ENCODE measurements around the gene LAMA2. TPM values are rescaled to one million over a fixed set of nuclear protein-coding genes. Genes with fewer than 3 reads are reported as not detected.

Gene LAMA2
- total RNA-seq, 1 experiment from 2014 or later = 8.2 TPM

DNA sequence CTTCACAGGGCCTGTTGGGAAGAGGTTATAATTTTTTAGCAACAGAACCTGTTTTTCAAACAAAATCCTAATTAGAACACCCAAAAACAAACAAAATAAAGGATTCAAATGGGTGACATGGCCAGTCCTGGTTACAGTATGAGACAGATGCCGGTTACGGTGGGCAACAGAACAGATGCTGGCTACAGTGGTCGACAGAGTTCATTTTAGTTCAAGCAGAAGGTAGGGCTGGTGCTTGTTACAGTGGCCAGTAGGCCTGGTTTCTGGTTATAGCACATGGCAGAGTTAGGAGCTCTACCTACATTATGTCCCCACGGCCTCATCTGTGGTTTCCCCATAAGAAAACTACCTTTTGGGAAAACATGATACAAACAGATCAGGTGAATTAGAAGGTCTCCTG lies 327.7 kb downstream of the LAMA2 start:
- no peak overlapping the region for H2AFZ ChIP-seq (ENCODE audit: low read depth, low read length, poor library complexity, severe bottlenecking)
- H3K9me3 ChIP-seq (ENCODE audit: control insufficient read depth in 1 of 2, insufficient read depth in 1 of 2, low read depth in 1 of 2, low read length in 2 of 2) = no peaks in the 10 kb centered on the region
- CTCF ChIA-PET = no interaction called here
- no peak overlapping the region for H3K4me3 ChIP-seq (replicated peaks in 1 of 2; ENCODE audit: low read depth in 1 of 2, low read length in 2 of 2)
- intact Hi-C loops (cut with micrococcal nuclease) = no loop called here
- no TSS peak for BruUV-seq (replicated peaks)
- no peak for ATAC-seq
- DNase-seq (ENCODE audit: low read depth, low spot score) = no peak
- no peak overlapping the region for H3K4me2 ChIP-seq (ENCODE audit: low read length)
- RAD21 ChIA-PET (ENCODE audit: low non-redundant PET in 1 of 2, low total read pairs in 2 of 2, uncharacterized antibody in 2 of 2, unreplicated experiment in 2 of 2) = no interaction called here
- H4K20me1 ChIP-seq (ENCODE audit: insufficient read depth) = no peaks in the 10 kb centered on the region
- POLR2A ChIA-PET = no interaction called here
- H3K27me3 ChIP-seq (ENCODE audit: insufficient read depth, low read length) = no peaks in the 10 kb centered on the region
- TF ChIP-seq ZNF274 (IDR thresholded peaks at IDR 0.05; ENCODE audit: low read depth, low read length) (no peak), POLR2A (IDR thresholded peaks at IDR 0.05; ENCODE audit: borderline replicate concordance, extremely low read depth, insufficient read depth, insufficient read length) (no peak), TCF7L2 (IDR thresholded peaks at IDR 0.05; ENCODE audit: borderline replicate concordance, extremely low read depth, insufficient read depth, insufficient read length) (no peak), FOSL1 (IDR thresholded peaks at IDR 0.05; ENCODE audit: low read depth) (no peak), SIN3A (IDR thresholded peaks at IDR 0.05; ENCODE audit: low read depth) (no peak), RAD21 (IDR thresholded peaks at IDR 0.05; ENCODE audit: low read depth) (no peak)
- TF ChIP-seq, protein P1, sequence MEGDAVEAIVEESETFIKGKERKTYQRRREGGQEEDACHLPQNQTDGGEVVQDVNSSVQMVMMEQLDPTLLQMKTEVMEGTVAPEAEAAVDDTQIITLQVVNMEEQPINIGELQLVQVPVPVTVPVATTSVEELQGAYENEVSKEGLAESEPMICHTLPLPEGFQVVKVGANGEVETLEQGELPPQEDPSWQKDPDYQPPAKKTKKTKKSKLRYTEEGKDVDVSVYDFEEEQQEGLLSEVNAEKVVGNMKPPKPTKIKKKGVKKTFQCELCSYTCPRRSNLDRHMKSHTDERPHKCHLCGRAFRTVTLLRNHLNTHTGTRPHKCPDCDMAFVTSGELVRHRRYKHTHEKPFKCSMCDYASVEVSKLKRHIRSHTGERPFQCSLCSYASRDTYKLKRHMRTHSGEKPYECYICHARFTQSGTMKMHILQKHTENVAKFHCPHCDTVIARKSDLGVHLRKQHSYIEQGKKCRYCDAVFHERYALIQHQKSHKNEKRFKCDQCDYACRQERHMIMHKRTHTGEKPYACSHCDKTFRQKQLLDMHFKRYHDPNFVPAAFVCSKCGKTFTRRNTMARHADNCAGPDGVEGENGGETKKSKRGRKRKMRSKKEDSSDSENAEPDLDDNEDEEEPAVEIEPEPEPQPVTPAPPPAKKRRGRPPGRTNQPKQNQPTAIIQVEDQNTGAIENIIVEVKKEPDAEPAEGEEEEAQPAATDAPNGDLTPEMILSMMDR (IDR thresholded peaks at IDR 0.05 in 2 of 3, conservative IDR thresholded peaks at IDR 0.05 in 1 of 3; ENCODE audit: borderline replicate concordance in 1 of 3, insufficient read depth in 1 of 3, low read depth in 2 of 3, low read length in 2 of 3) = no peak
- TF ChIP-seq, protein P2, sequence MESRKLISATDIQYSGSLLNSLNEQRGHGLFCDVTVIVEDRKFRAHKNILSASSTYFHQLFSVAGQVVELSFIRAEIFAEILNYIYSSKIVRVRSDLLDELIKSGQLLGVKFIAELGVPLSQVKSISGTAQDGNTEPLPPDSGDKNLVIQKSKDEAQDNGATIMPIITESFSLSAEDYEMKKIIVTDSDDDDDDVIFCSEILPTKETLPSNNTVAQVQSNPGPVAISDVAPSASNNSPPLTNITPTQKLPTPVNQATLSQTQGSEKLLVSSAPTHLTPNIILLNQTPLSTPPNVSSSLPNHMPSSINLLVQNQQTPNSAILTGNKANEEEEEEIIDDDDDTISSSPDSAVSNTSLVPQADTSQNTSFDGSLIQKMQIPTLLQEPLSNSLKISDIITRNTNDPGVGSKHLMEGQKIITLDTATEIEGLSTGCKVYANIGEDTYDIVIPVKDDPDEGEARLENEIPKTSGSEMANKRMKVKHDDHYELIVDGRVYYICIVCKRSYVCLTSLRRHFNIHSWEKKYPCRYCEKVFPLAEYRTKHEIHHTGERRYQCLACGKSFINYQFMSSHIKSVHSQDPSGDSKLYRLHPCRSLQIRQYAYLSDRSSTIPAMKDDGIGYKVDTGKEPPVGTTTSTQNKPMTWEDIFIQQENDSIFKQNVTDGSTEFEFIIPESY (IDR thresholded peaks at IDR 0.05; ENCODE audit: extremely low read depth, insufficient replicate concordance, low read length) = no peak
- H3K79me2 ChIP-seq (ENCODE audit: insufficient read depth, low read length) = no peaks in the 10 kb centered on the region
- H3K4me1 ChIP-seq (ENCODE audit: control insufficient read depth in 1 of 2, insufficient read depth in 2 of 2, low read length in 2 of 2) = no peaks in the 10 kb centered on the region
- H3K9ac ChIP-seq (ENCODE audit: low read length) = no peak overlapping the region
- H3K36me3 ChIP-seq (ENCODE audit: control insufficient read depth in 1 of 2, insufficient read depth in 2 of 2, low read length in 2 of 2) = no peaks in the 10 kb centered on the region
- H3K9me2 ChIP-seq (ENCODE audit: insufficient read depth) = no peaks in the 10 kb centered on the region
- H3K27ac ChIP-seq (ENCODE audit: low read depth, low read length) = no peak overlapping the region
